Thyroid gland (tissue), 4 donors: ENCODE results near the gene GALNTL6.
"Not testable (repeated sequence)": the region's sequence is repeated elsewhere in the genome, so short reads cannot be mapped to it uniquely, and the experiment has no call there.

Experiments used
- CTCF ChIP-seq, 6 experiments: fragments of 200-600 bp in 3 of 6; fragments of 450-650 bp in 3 of 6; sonication (generic) in 3 of 6; IDR thresholded peaks; one replicate each; pipeline ENCODE4 v1.5.1; 2016 to 2019; ENCODE audit warnings: antibody characterized with exemption in 6 of 6, mild to moderate bottlenecking in 2 of 6, inconsistent platforms in 1 of 6, moderate library complexity in 1 of 6
- POLR2A ChIP-seq, 2 donors: fragments of 450-650 bp; IDR thresholded peaks; one replicate each; pipeline ENCODE4 v1.6.1; 2017; ENCODE audit warnings: antibody characterized with exemption in 2 of 2, mild to moderate bottlenecking in 2 of 2, moderate library complexity in 1 of 2

- TF ChIP-seq POLR2A, CTCF (IDR thresholded peaks at IDR 0.05): not testable (repeated sequence)
Measured at GRCh38 chr4:172733645-172734044, 920.4 kb downstream of the GALNTL6 start.
